Measurements from ENCODE around the gene BLVRA.

BLVRA gene

GRCh38 chr7:43750016-43750887 lies 8.2 kb upstream of the BLVRA start:
- DNase-seq: peak; percentile 9

GRCh38 chr7:43752411-43752810 lies 6.1 kb upstream of the BLVRA start:
- no peak for DNase-seq

- no peak for DNase-seq
Measured at GRCh38 chr7:43753271-43753810, 5.1 kb upstream of the BLVRA start.

- DNase-seq: no peak
Measured at GRCh38 chr7:43753843-43754242, 4.6 kb upstream of the BLVRA start.

GRCh38 chr7:43754596-43754995 lies 3.9 kb upstream of the BLVRA start:
- no peak for DNase-seq

GRCh38 chr7:43756368-43757072 lies 2.0 kb upstream of the BLVRA start:
- DNase-seq: peak; percentile 16

GRCh38 chr7:43757073-43757720 lies 1.3 kb upstream of the BLVRA start:
- DNase-seq: no peak

GRCh38 chr7:43758822-43759683 lies 573 bp downstream of the BLVRA start:
- DNase-seq: peak; percentile 42

- no peak for DNase-seq
Measured at GRCh38 chr7:43760861-43761260, 2.4 kb downstream of the BLVRA start.

GRCh38 chr7:43761382-43761781 lies 2.9 kb downstream of the BLVRA start:
- DNase-seq: no peak

GRCh38 chr7:43761938-43762692 lies 3.6 kb downstream of the BLVRA start:
- no peak for DNase-seq

GRCh38 chr7:43763183-43763582 lies 4.7 kb downstream of the BLVRA start:
- no peak for DNase-seq

- DNase-seq: no peak
Measured at GRCh38 chr7:43764039-43764761, 5.7 kb downstream of the BLVRA start.

- DNase-seq: no peak
Measured at GRCh38 chr7:43764807-43765491, 6.5 kb downstream of the BLVRA start.

- DNase-seq: no peak
Measured at GRCh38 chr7:43766564-43766963, 8.1 kb downstream of the BLVRA start.

GRCh38 chr7:43767311-43767710 lies 8.8 kb downstream of the BLVRA start:
- no peak for DNase-seq

GRCh38 chr7:43768201-43768886 lies 9.9 kb downstream of the BLVRA start:
- no peak for DNase-seq

- no peak for DNase-seq
Measured at GRCh38 chr7:43768887-43769272, 10.4 kb downstream of the BLVRA start.

- no peak for DNase-seq
Measured at GRCh38 chr7:43769281-43769680, 10.8 kb downstream of the BLVRA start.
